C4-2B (cell line): Measurements from ENCODE around the gene CARD8.

ENCODE experiments used
- CTCF ChIP-seq: fragments of 450-650 bp; conservative IDR thresholded peaks from 2 replicates; pipeline ENCODE4 v1.5.1; 2017; ENCODE audit warnings: mild to moderate bottlenecking
- ZFX ChIP-seq: fragments of 450-650 bp; IDR thresholded peaks from 2 replicates; pipeline ENCODE4 v1.6.1; 2017

DNA sequence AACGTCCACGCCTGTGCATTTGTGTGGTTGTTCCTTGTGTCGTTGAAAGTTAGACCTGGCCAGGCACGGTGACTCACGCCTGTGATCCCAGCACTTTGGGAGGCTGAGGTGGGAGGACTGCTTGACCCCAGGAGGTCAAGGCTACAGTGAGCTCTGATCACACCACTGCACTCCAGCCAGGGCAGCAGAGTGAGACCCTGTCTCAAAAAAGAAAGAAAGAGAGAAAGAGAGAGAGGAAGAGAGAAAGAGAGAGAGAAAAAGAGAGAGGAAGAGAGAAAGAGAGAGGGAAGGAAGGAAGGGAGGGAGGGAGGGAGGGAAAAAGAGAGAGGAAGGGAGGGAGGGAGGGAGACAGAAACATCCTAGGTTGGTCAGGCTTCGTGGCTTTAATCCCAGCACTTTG, 19.2 kb upstream of the CARD8 start:
- no peak for TF ChIP-seq CTCF
- no peak for TF ChIP-seq ZFX
